Ishikawa (cell line): Measurements from ENCODE around the gene RBBP7.

ENCODE experiments used
- CREB1 ChIP-seq: IDR thresholded peaks from 2 replicates; pipeline ENCODE4 v1.6.1; 2012; ENCODE audit warnings: low read depth
- EGR1 ChIP-seq: IDR thresholded peaks from 2 replicates; pipeline ENCODE4 v1.6.1; 2012
- EP300 ChIP-seq: IDR thresholded peaks from 2 replicates; pipeline ENCODE4 v1.6.1; 2012; ENCODE audit warnings: borderline replicate concordance
- FOXM1 ChIP-seq: IDR thresholded peaks from 2 replicates; pipeline ENCODE4 v1.6.1; 2012; ENCODE audit warnings: low read depth, borderline replicate concordance
- NFIC ChIP-seq: IDR thresholded peaks from 2 replicates; pipeline ENCODE4 v1.6.1; 2012
- RAD21 ChIP-seq: IDR thresholded peaks from 2 replicates; pipeline ENCODE4 v1.6.1; 2012; ENCODE audit warnings: low read depth
- TAF1 ChIP-seq: IDR thresholded peaks from 2 replicates; pipeline ENCODE4 v1.6.1; 2012; ENCODE audit warnings: low read depth, mild to moderate bottlenecking
- TCF12 ChIP-seq: IDR thresholded peaks from 2 replicates; pipeline ENCODE4 v1.6.1; 2012; ENCODE audit warnings: low read depth
- TEAD4 ChIP-seq: IDR thresholded peaks from 2 replicates; pipeline ENCODE4 v1.6.1; 2012
- YY1 ChIP-seq: IDR thresholded peaks from 2 replicates; pipeline ENCODE4 v1.6.1; 2012; ENCODE audit warnings: low read depth
- ZBTB7A ChIP-seq: IDR thresholded peaks from 2 replicates; pipeline ENCODE4 v1.6.1; 2012; ENCODE audit warnings: low read depth
- TF ChIP-seq, protein P1 (sequence below): IDR thresholded peaks from 2 replicates; pipeline ENCODE4 v1.6.1; 2012
- TF ChIP-seq, protein P2 (sequence below): IDR thresholded peaks from 2 replicates; pipeline ENCODE4 v1.6.1; 2012
- TF ChIP-seq, protein P3 (sequence below): IDR thresholded peaks from 2 replicates; pipeline ENCODE4 v1.6.1; 2012; ENCODE audit warnings: low read depth, mild to moderate bottlenecking

DNA sequence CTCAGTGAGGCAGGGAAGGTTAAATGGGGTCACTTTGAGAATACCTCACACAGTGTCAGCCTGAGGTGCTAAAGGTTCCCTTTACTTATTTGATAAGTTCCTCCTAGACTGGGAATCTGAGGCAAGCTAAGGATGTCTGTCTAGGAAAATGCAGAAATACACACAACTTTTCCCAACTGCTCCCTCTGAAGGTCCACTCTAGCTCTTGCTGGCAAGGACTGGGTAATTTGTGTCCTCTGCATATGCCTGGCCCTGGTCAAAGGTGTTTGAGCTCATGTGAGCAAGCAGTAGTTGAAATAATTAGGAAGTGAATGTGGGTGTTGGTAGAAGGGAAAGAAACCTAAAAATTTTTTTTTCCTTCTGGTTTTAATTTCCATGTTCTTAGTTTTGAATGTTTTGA lies 62.6 kb downstream of the RBBP7 start:
- no peak for TF ChIP-seq EP300
- TF ChIP-seq TAF1 = no peak
- TF ChIP-seq, protein P1, sequence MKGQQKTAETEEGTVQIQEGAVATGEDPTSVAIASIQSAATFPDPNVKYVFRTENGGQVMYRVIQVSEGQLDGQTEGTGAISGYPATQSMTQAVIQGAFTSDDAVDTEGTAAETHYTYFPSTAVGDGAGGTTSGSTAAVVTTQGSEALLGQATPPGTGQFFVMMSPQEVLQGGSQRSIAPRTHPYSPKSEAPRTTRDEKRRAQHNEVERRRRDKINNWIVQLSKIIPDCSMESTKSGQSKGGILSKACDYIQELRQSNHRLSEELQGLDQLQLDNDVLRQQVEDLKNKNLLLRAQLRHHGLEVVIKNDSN = no peak
- no peak for TF ChIP-seq ZBTB7A
- TF ChIP-seq RAD21 = no peak
- TF ChIP-seq, protein P2, sequence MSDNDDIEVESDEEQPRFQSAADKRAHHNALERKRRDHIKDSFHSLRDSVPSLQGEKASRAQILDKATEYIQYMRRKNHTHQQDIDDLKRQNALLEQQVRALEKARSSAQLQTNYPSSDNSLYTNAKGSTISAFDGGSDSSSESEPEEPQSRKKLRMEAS = no peak
- TF ChIP-seq TCF12 = no peak
- TF ChIP-seq, protein P3, sequence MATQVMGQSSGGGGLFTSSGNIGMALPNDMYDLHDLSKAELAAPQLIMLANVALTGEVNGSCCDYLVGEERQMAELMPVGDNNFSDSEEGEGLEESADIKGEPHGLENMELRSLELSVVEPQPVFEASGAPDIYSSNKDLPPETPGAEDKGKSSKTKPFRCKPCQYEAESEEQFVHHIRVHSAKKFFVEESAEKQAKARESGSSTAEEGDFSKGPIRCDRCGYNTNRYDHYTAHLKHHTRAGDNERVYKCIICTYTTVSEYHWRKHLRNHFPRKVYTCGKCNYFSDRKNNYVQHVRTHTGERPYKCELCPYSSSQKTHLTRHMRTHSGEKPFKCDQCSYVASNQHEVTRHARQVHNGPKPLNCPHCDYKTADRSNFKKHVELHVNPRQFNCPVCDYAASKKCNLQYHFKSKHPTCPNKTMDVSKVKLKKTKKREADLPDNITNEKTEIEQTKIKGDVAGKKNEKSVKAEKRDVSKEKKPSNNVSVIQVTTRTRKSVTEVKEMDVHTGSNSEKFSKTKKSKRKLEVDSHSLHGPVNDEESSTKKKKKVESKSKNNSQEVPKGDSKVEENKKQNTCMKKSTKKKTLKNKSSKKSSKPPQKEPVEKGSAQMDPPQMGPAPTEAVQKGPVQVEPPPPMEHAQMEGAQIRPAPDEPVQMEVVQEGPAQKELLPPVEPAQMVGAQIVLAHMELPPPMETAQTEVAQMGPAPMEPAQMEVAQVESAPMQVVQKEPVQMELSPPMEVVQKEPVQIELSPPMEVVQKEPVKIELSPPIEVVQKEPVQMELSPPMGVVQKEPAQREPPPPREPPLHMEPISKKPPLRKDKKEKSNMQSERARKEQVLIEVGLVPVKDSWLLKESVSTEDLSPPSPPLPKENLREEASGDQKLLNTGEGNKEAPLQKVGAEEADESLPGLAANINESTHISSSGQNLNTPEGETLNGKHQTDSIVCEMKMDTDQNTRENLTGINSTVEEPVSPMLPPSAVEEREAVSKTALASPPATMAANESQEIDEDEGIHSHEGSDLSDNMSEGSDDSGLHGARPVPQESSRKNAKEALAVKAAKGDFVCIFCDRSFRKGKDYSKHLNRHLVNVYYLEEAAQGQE = no peak
- no peak for TF ChIP-seq CREB1
- no peak for TF ChIP-seq YY1
- TF ChIP-seq TEAD4 = no peak
- no peak for TF ChIP-seq EGR1
- TF ChIP-seq NFIC = no peak
- TF ChIP-seq FOXM1 = no peak
